GM12878 (cell line): ENCODE results near the gene BIRC3. TPM values are rescaled to one million over a fixed set of nuclear protein-coding genes. Genes with fewer than 3 reads are reported as not detected.

ENCODE experiments used
- ATAC-seq: fragments of 200-7000 bp; cut with Tn5 transposase; 3 replicates; pipeline ENCODE4 v1.9.1; 2020; ENCODE audit warnings: mild to moderate bottlenecking, moderate library complexity
- BruUV-seq: library from RNA; stranded (reverse); fragments of 400-500 nt; replicated peaks from 2 replicates; lab custom pipeline; 2021; lab: Mats Ljungman, UMichigan
- CTCF ChIA-PET: fragments of 300-600 bp; sonication (Branson Sonifier 250); formaldehyde crosslinking; extraction: SDS; loops from one replicate; lab custom pipeline; 2021; ENCODE audit warnings: inconsistent platforms; lab: Yijun Ruan, JAX
- POLR2A ChIA-PET: fragments of 350-600 bp; formaldehyde crosslinking; extraction: SDS; loops from one replicate; lab custom pipeline; 2021; ENCODE audit warnings: inconsistent platforms; lab: Charles Lee
- RAD21 ChIA-PET: fragments of 300-600 bp; sonication (Branson Sonifier 250); formaldehyde crosslinking; loops from one replicate; lab custom pipeline; 2023; ENCODE audit warnings: antibody characterized with exemption; ENCODE audit not compliant: unreplicated experiment; lab: Charles Lee
- SMC1A ChIA-PET: fragments of 300-600 bp; sonication (Branson Sonifier 250); formaldehyde crosslinking; loops from one replicate; lab custom pipeline; 2023; ENCODE audit not compliant: unreplicated experiment, uncharacterized antibody; lab: Charles Lee
- DNase-seq: peaks from one replicate; pipeline ENCODE4 v3.0.0-alpha.2; 2011; ENCODE audit warnings: low read depth, low spot score
- FAIRE-seq: peaks from 3 replicates; lab custom pipeline; 2011; peaks lifted over from hg19 to GRCh38; lab: Jason Lieb, UNC
- H2AFZ ChIP-seq: 2 replicates; pipeline ENCODE4 v1.6.0; 2011; ENCODE audit warnings: low read depth, low read length, control low read depth; ENCODE audit not compliant: control insufficient read depth
- H3K27ac ChIP-seq: 2 replicates; pipeline ENCODE4 v1.5.1; 2011; ENCODE audit warnings: control low read depth; ENCODE audit not compliant: control insufficient read depth, insufficient read depth
- H3K27me3 ChIP-seq, 2 experiments: replicated peaks in 1 of 2; 2 replicates each; pipeline versions ENCODE4 v1.6.0 to v1.6.1; 2011; ENCODE audit warnings: low read length in 1 of 2; ENCODE audit not compliant: control insufficient read depth in 2 of 2, insufficient read depth in 2 of 2
- H3K36me3 ChIP-seq, 2 experiments: 2 replicates each; pipeline ENCODE4 v1.5.1; 2011; ENCODE audit warnings: low read length in 1 of 2; ENCODE audit not compliant: control insufficient read depth in 2 of 2, insufficient read depth in 2 of 2
- H3K4me1 ChIP-seq: 2 replicates; pipeline ENCODE4 v1.6.1; 2011; ENCODE audit warnings: mild to moderate bottlenecking, low read length, moderate library complexity, mixed read lengths; ENCODE audit not compliant: control insufficient read depth, insufficient read depth
- H3K4me2 ChIP-seq: 2 replicates; pipeline ENCODE4 v1.6.0; 2011; ENCODE audit warnings: control low read depth; ENCODE audit not compliant: control insufficient read depth, insufficient read depth
- H3K4me3 ChIP-seq: fragments of 200-600 bp; sonication (generic); 2 replicates; pipeline ENCODE4 v1.5.1; 2016
- H3K79me2 ChIP-seq: 2 replicates; pipeline ENCODE4 v1.6.0; 2011; ENCODE audit warnings: low read length; ENCODE audit not compliant: control insufficient read depth, insufficient read depth
- H3K9ac ChIP-seq: 2 replicates; pipeline ENCODE4 v1.8.0; 2011; ENCODE audit warnings: low read length, control low read depth, mixed read lengths; ENCODE audit not compliant: control insufficient read depth, insufficient read depth
- H3K9me3 ChIP-seq: replicated peaks from 3 replicates; pipeline ENCODE4 v1.5.1; 2011; ENCODE audit warnings: mild to moderate bottlenecking, low read length; ENCODE audit not compliant: control insufficient read depth, insufficient read depth
- H4K20me1 ChIP-seq: 2 replicates; pipeline ENCODE4 v1.6.0; 2011; ENCODE audit not compliant: control insufficient read depth, insufficient read depth
- CTCF ChIP-seq, 3 experiments: IDR thresholded peaks in 2 of 3; conservative IDR thresholded peaks in 1 of 3; 2 replicates each; pipeline ENCODE4 v1.5.1; 2011; ENCODE audit warnings: low read depth in 3 of 3, low read length in 3 of 3, mild to moderate bottlenecking in 3 of 3, control low read depth in 2 of 3, moderate library complexity in 2 of 3, inconsistent platforms in 1 of 3, mixed read lengths in 1 of 3; ENCODE audit not compliant: control insufficient read depth in 2 of 3, insufficient read depth in 1 of 3; ENCODE audit errors: extremely low read depth in 1 of 3
- E4F1 ChIP-seq: fragments of 450-650 bp; IDR thresholded peaks from 2 replicates; pipeline ENCODE4 v1.6.1; 2018; ENCODE audit warnings: borderline replicate concordance, mild to moderate bottlenecking; ENCODE audit not compliant: partially characterized antibody
- JUNB ChIP-seq: IDR thresholded peaks from 2 replicates; pipeline ENCODE4 v1.6.1; 2016; ENCODE audit warnings: antibody characterized with exemption, mild to moderate bottlenecking
- POLR2A ChIP-seq: IDR thresholded peaks from 2 replicates; pipeline ENCODE4 v1.6.1; 2011; ENCODE audit warnings: low read depth, mild to moderate bottlenecking, low read length
- SMC3 ChIP-seq: IDR thresholded peaks from 2 replicates; pipeline ENCODE4 v1.6.1; 2011; ENCODE audit warnings: low read length, improper control_type of control experiment, borderline replicate concordance
- SPI1 ChIP-seq: IDR thresholded peaks from 2 replicates; pipeline ENCODE4 v1.6.1; 2011; ENCODE audit warnings: low read depth, mild to moderate bottlenecking, low read length, moderate library complexity, borderline replicate concordance; ENCODE audit not compliant: insufficient read depth
- SREBF1 ChIP-seq: IDR thresholded peaks from 2 replicates; pipeline ENCODE4 v1.6.1; 2012; ENCODE audit warnings: mild to moderate bottlenecking, low read length
- SUZ12 ChIP-seq: fragments of 200-600 bp; sonication (generic); IDR thresholded peaks from one replicate; pipeline ENCODE4 v1.6.1; 2018; ENCODE audit warnings: antibody characterized with exemption, mild to moderate bottlenecking; ENCODE audit not compliant: unreplicated experiment
- USF1 ChIP-seq: IDR thresholded peaks from 2 replicates; pipeline ENCODE4 v1.6.1; 2011; ENCODE audit warnings: borderline replicate concordance, low read depth, mild to moderate bottlenecking, moderate library complexity, mixed read lengths, low read length; ENCODE audit not compliant: insufficient read depth; ENCODE audit errors: extremely low read length
- ZNF592 ChIP-seq: fragments of 450-650 bp; IDR thresholded peaks from 2 replicates; pipeline ENCODE4 v1.6.1; 2017; ENCODE audit warnings: mild to moderate bottlenecking, moderate library complexity
- WGBS: methylation state at CpG from one replicate; pipeline ENCODE4 v1.1.6; 2016; ENCODE audit warnings: low lambda C conversion rate; ENCODE audit not compliant: insufficient replicate concordance, insufficient coverage; ENCODE audit errors: missing lambda C conversion rate; 5-methylcytosine and 5-hydroxymethylcytosine counted together
- in situ Hi-C: fragments of 300-500 bp; cut with MboI; formaldehyde crosslinking; loops from 9 replicates; pipeline ENCODE4 v1.14.3; 2018; ENCODE audit warnings: mixed read lengths
- intact Hi-C: fragments of 100-400 bp; cut with micrococcal nuclease; formaldehyde crosslinking; loops from one replicate; pipeline ENCODE4 v1.14.2; 2022; ENCODE audit not compliant: unreplicated experiment
- polyA plus RNA-seq, 11 experiments: library from polyadenylated mRNA; depleted of rRNA in 4 of 11; unstranded in 6 of 11; stranded (reverse) in 5 of 11; fragments of >200 nt; fragmentation: Nextera tagmentation in 4 of 11; fragmentation: Illumina TruSeq in 1 of 11; extraction: Ambion mirVana in 4 of 11; extraction: Trizol in 1 of 11; gene quantifications; 1 replicate in 1 of 11; 2 replicates in 10 of 11; pipeline versions ENCODE4 v1.2.1 to v1.2.3, GENCODE V29; 2011 to 2016; ENCODE audit warnings: inconsistent platforms in 2 of 11, missing spikeins in 2 of 11, low read depth in 1 of 11
- total RNA-seq, 4 experiments: library from RNA; depleted of rRNA in 3 of 4; stranded (reverse); fragments of >200 nt in 3 of 4; fragmentation: Illumina TruSeq in 1 of 4; extraction: Trizol in 1 of 4; gene quantifications; 2 replicates each; pipeline versions ENCODE4 v1.2.1 to v1.2.3, GENCODE V29; 2013 to 2021

The BIRC3 gene
- total and polyA plus RNA-seq, 10 of the 15 experiments (the other 5 are each of a cell fraction or from before 2014, with no cell fraction given) = 42.1 to 351 (median 83.7) TPM

- TF ChIP-seq E4F1 (no peak), SREBF1 (no peak), SUZ12 (no peak), SPI1 (no peak)
Observed at GRCh38 chr11:102307727-102308038, 9.6 kb upstream of the BIRC3 start (continued).

GRCh38 chr11:102309621-102310541 lies 7.4 kb upstream of the BIRC3 start:
- ChIA-PET SMC1A (interaction anchor here (0.8 to 13.5 kb wide), 4 partner anchors 15 to 301 kb away, joined by 3 to 255 read pairs (median 3); no protein-coding TSS in a partner anchor), POLR2A (interaction anchor here (1.0 kb wide), 1 partner anchor 10 kb away, joined by 3 read pairs; no protein-coding TSS in a partner anchor), CTCF (interaction anchor here (1.0 to 12.0 kb wide), 6 partner anchors 12 to 356 kb away, joined by 3 to 219 read pairs (median 6); no protein-coding TSS in a partner anchor), RAD21 (no interaction called here)
- FAIRE-seq (no peak), ATAC-seq (no peak), DNase-seq (no peak)
- Histone ChIP-seq H3K4me1 (peaks cover 25% of the 10 kb centered on the region), H3K4me3 (no peak overlapping the region), H3K79me2 (0 out of 2 replicates have a peak, but pooled peaks cover 3% of the 10 kb centered on the region), H2AFZ (no peak overlapping the region), H3K27me3 (no peaks in the 10 kb centered on the region), H3K4me2 (no peak overlapping the region), H3K9ac (no peak overlapping the region), H3K27ac (no peak overlapping the region), H4K20me1 (no peaks in the 10 kb centered on the region), H3K36me3 (no peaks in the 10 kb centered on the region), H3K9me3 (no peaks in the 10 kb centered on the region; the same call in 2 of the 3 replicates)
- WGBS = 90% methylated on average over 25 of the region's 25 CpGs
- no TSS peak for BruUV-seq
- in situ Hi-C loops (no loop called here), intact Hi-C loops (no loop called here)
- TF ChIP-seq JUNB (no peak), CTCF (IDR thresholded peaks at IDR 0.05 in 2 of 3, conservative IDR thresholded peaks at IDR 0.05 in 1 of 3; ENCODE audit: control insufficient read depth in 2 of 3, extremely low read depth in 1 of 3, insufficient read depth in 1 of 3, low read depth in 3 of 3, low read length in 3 of 3) (peak in 1 of 3 experiments; percentile 21; a peak in 1 of 6 replicates), USF1 (no peak), ZNF592 (no peak), POLR2A (no peak), SMC3 (no peak)
